Ascending aorta (tissue), 2 donors: Measurements from ENCODE around the gene CYB5R4. TPM values are rescaled to one million over a fixed set of nuclear protein-coding genes. Genes with fewer than 3 reads are reported as not detected.
"Not testable (repeated sequence)": the region's sequence is repeated elsewhere in the genome, so short reads cannot be mapped to it uniquely, and the experiment has no call there.

Experiments used
- DNase-seq, 2 donors: peaks; one replicate each; pipeline ENCODE4 v3.0.0-alpha.2; 2019; ENCODE audit warnings: low spot score in 2 of 2
- H3K27ac ChIP-seq, 2 donors: fragments of 200-600 bp; sonication (generic); one replicate each; pipeline ENCODE4 v1.5.1; 2016 to 2017; ENCODE audit warnings: mild to moderate bottlenecking in 1 of 2
- H3K27me3 ChIP-seq: fragments of 200-600 bp; sonication (generic); one replicate; pipeline ENCODE4 v1.5.1; 2017
- H3K36me3 ChIP-seq, 2 donors: fragments of 200-600 bp; sonication (generic); one replicate each; pipeline ENCODE4 v1.5.1; 2016
- H3K4me1 ChIP-seq, 2 donors: fragments of 200-600 bp; sonication (generic); one replicate each; pipeline ENCODE4 v1.5.1; 2016 to 2017; ENCODE audit warnings: mild to moderate bottlenecking in 1 of 2
- H3K4me3 ChIP-seq, 2 donors: fragments of 200-600 bp; sonication (generic); one replicate each; pipeline ENCODE4 v1.5.1; 2016 to 2017; ENCODE audit warnings: mild to moderate bottlenecking in 1 of 2
- H3K9me3 ChIP-seq, 2 donors: fragments of 200-600 bp; sonication (generic); one replicate each; pipeline ENCODE4 v1.5.1; 2016
- CTCF ChIP-seq, 3 experiments: fragments of 200-600 bp in 2 of 3; fragments of 450-650 bp in 1 of 3; sonication (generic) in 2 of 3; IDR thresholded peaks; one replicate each; pipeline ENCODE4 v1.5.1; 2016 to 2019; ENCODE audit warnings: antibody characterized with exemption in 3 of 3, mild to moderate bottlenecking in 1 of 3, moderate library complexity in 1 of 3
- intact Hi-C: fragments of 100-400 bp; cut with DNase I; formaldehyde crosslinking; loops from one replicate; pipeline ENCODE4 v1.15.1; 2023
- total RNA-seq: library from RNA; depleted of rRNA; stranded (reverse); fragments of >200 nt; gene quantifications from one replicate; pipeline ENCODE4 v1.1.0, GENCODE V29; 2016

CYB5R4 gene
- total RNA-seq, 1 donor from 2014 or later = 0.53 TPM

- no peaks in the 10 kb centered on the region for H3K36me3 ChIP-seq
- no peak overlapping the region for H3K27ac ChIP-seq
- TF ChIP-seq CTCF (IDR thresholded peaks at IDR 0.05) = no peak
- no peaks in the 10 kb centered on the region for H3K9me3 ChIP-seq
- DNase-seq = no peak
- intact Hi-C loops = no loop called here
- peaks cover 0 to 6% of the 10 kb centered on the region in 2 donors for H3K4me1 ChIP-seq
- no peaks in the 10 kb centered on the region for H3K27me3 ChIP-seq
- no peak overlapping the region for H3K4me3 ChIP-seq
Observed at GRCh38 chr6:83914953-83915352, 55.5 kb downstream of the CYB5R4 start.

DNA sequence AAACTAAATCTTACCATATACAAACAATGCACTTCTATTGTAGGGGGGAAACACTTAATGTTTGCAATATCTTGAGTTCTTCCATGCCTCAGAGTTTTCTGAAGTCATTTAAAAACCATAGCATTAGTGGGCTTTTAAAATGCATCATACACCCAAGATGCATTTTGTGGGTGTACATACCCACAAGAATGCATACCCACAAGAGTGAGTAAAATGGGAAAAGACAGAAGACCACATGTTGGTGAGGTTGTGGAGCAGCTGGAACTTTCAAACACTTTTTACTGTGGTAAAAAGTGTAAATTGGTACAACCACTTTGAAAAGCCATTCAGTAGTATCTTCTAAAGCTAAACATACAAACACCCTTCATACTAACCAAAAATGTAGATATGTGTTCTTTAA lies 57.5 kb downstream of the CYB5R4 start:
- TF ChIP-seq CTCF (IDR thresholded peaks at IDR 0.05) = no peak
- Histone ChIP-seq H3K4me3 (no peak overlapping the region), H3K4me1 (peaks cover 0 to 3% of the 10 kb centered on the region in 2 donors), H3K27me3 (no peaks in the 10 kb centered on the region), H3K27ac (no peak overlapping the region), H3K36me3 (no peaks in the 10 kb centered on the region), H3K9me3 (no peaks in the 10 kb centered on the region)
- intact Hi-C loops = no loop called here
- DNase-seq = no peak

GRCh38 chr6:83920017-83920416 lies 60.5 kb downstream of the CYB5R4 start:
- intact Hi-C loops = no loop called here

GRCh38 chr6:83921315-83921714 lies 61.8 kb downstream of the CYB5R4 start:
- Histone ChIP-seq H3K27ac (no peak overlapping the region), H3K36me3 (peaks cover 3 to 10% of the 10 kb centered on the region in 2 donors), H3K4me1 (peaks cover 0 to 3% of the 10 kb centered on the region in 2 donors), H3K27me3 (no peaks in the 10 kb centered on the region), H3K4me3 (no peak overlapping the region), H3K9me3 (no peaks in the 10 kb centered on the region)
- intact Hi-C loops = no loop called here
- DNase-seq = no peak
- no peak for TF ChIP-seq CTCF (IDR thresholded peaks at IDR 0.05)

More at GRCh38 chr6:83920017-83920416, 60.5 kb downstream of the CYB5R4 start:
- Histone ChIP-seq H3K4me3 (no peak overlapping the region), H3K27ac (no peak overlapping the region), H3K4me1 (peaks cover 0 to 3% of the 10 kb centered on the region in 2 donors), H3K36me3 (peaks cover 2 to 6% of the 10 kb centered on the region in 2 donors), H3K9me3 (no peaks in the 10 kb centered on the region), H3K27me3 (no peaks in the 10 kb centered on the region)
- TF ChIP-seq CTCF (IDR thresholded peaks at IDR 0.05) = no peak
- no peak for DNase-seq

DNA sequence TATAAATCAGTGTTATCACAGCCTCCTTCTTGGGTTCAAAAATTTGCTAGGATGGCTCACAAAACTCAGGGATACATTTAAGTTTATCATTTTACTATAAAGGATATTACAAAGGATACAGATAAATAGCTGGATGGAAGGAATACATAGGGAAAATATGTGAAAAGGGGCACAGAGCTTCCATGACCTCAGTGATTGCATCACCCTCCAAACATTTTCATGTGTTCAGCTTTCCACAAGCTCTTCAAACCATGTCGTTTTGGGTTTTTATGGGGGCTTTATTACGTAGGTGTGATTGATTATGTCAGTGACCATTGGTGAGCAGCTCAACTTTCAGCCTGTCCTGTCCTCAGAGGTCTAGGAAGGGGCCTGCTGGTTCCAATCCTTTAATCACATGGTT lies 68.0 kb downstream of the CYB5R4 start:
- no peak overlapping the region for H3K27ac ChIP-seq
- no peak overlapping the region for H3K4me3 ChIP-seq
- H3K36me3 ChIP-seq = peaks cover 3 to 29% of the 10 kb centered on the region in 2 donors
- intact Hi-C loops = no loop called here
- no peaks in the 10 kb centered on the region for H3K27me3 ChIP-seq
- no peaks in the 10 kb centered on the region for H3K9me3 ChIP-seq
- DNase-seq = no peak
- no peak for TF ChIP-seq CTCF (IDR thresholded peaks at IDR 0.05)
- H3K4me1 ChIP-seq = peaks cover 0 to 3% of the 10 kb centered on the region in 2 donors

GRCh38 chr6:83928286-83928685 lies 68.8 kb downstream of the CYB5R4 start:
- intact Hi-C loops = no loop called here
- TF ChIP-seq CTCF (IDR thresholded peaks at IDR 0.05) = no peak
- Histone ChIP-seq H3K4me1 (peaks cover 0 to 3% of the 10 kb centered on the region in 2 donors), H3K4me3 (no peak overlapping the region), H3K36me3 (peaks cover 3 to 32% of the 10 kb centered on the region in 2 donors), H3K27ac (no peak overlapping the region), H3K9me3 (no peaks in the 10 kb centered on the region), H3K27me3 (no peaks in the 10 kb centered on the region)
- DNase-seq = no peak

DNA sequence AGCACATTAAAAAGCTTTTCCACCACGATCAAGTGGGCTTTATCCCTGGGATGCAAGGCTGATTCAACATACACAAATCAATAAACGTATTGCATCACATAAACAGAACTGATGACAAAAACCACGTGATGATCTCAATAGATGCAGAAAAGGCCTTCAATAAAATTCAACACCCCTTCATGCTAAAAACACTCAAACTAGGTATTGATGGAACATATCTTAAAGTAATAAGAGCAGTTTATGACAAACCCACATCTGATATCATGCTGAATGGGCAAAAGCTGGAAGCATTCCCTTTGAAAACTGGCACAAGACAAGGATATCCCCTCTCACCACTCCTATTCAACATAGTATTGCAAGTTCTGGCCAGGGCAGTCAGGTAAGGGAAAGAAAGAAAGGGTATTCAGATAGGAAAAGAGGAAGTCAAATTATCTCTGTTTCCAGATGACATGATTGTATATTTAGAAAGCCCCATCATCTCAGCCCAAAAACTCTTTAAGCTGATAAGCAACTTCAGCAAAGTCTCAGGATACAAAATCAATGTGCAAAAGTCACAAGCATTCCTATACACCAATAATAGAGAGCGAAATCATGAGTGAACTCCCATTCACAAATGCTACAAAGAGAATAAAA lies 86.8 kb downstream of the CYB5R4 start:
- H3K27ac ChIP-seq, intact Hi-C loops, DNase-seq, H3K27me3 ChIP-seq, H3K4me3 ChIP-seq, H3K4me1 ChIP-seq: not testable (repeated sequence)
- peaks cover 12 to 17% of the 10 kb centered on the region in 2 donors for H3K36me3 ChIP-seq
- peaks cover 12 to 13% of the 10 kb centered on the region in 2 donors for H3K9me3 ChIP-seq

- peaks cover 12 to 13% of the 10 kb centered on the region in 2 donors for H3K9me3 ChIP-seq
- H3K36me3 ChIP-seq, H3K4me3 ChIP-seq, H3K4me1 ChIP-seq, DNase-seq, H3K27ac ChIP-seq, H3K27me3 ChIP-seq, intact Hi-C loops: not testable (repeated sequence)
Observed at GRCh38 chr6:83947983-83948382, 88.5 kb downstream of the CYB5R4 start.
